B cell (primary cell): Measurements from ENCODE around the gene EPB41L3.

Source experiments
- EZH2 ChIP-seq: IDR thresholded peaks from 2 replicates; pipeline ENCODE4 v1.6.1; 2012; ENCODE audit warnings: borderline replicate concordance, low read depth, mild to moderate bottlenecking, moderate library complexity, low read length; ENCODE audit not compliant: insufficient read depth, poor library complexity, severe bottlenecking
- TF ChIP-seq, protein P1 (sequence below): fragments of 200-600 bp; IDR thresholded peaks from one replicate; pipeline ENCODE4 v1.8.0; 2022; ENCODE audit warnings: antibody characterized with exemption, mild to moderate bottlenecking

DNA sequence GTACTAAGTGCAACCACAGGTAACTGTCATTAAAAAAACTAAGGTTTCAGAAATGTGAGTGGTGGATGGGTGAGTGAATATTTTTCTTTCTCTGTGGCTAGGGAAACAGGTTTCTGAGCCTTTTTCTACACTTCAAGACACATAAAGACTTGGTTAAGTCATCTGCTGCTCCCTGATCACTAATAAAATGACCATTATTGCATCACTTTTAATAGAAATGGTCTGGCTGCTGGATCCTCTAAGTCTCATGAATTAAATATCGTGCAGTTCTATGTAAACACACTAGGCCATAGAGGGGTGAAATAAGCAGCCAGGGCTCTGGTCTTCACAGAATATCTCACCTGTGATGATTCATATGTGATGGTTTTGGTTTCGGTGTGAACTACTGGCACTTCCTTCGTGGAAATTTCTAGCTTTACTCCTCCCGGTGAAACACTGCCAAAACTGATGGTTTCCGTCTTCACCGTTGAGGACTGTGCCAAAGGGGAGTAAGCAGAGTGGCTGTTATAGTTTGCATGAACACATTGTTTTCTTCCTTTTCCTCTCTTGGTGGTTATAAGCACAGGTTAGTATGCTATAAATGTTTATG is 147.8 kb downstream of the EPB41L3 start:
- TF ChIP-seq, protein P1, sequence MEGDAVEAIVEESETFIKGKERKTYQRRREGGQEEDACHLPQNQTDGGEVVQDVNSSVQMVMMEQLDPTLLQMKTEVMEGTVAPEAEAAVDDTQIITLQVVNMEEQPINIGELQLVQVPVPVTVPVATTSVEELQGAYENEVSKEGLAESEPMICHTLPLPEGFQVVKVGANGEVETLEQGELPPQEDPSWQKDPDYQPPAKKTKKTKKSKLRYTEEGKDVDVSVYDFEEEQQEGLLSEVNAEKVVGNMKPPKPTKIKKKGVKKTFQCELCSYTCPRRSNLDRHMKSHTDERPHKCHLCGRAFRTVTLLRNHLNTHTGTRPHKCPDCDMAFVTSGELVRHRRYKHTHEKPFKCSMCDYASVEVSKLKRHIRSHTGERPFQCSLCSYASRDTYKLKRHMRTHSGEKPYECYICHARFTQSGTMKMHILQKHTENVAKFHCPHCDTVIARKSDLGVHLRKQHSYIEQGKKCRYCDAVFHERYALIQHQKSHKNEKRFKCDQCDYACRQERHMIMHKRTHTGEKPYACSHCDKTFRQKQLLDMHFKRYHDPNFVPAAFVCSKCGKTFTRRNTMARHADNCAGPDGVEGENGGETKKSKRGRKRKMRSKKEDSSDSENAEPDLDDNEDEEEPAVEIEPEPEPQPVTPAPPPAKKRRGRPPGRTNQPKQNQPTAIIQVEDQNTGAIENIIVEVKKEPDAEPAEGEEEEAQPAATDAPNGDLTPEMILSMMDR: no peak
- TF ChIP-seq EZH2: no peak
